ENCODE measurements around the gene PPT1.

DNA sequence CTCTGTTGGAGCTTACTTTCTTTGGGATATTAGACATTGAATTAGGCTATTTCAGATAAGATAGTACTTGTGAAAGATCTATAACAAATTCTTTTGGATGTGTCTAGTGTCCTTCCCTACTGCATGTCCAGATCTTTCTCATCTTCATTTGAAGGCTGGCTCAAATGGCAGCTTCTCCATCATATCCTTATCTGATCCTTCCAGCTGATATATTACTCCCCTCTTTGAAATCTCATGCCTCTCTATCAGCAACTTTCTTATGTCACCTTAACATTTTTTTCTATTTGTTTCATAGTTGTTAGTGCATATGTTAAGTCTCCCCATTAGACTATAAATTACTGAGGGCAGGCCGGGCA is 39.0 kb downstream of the PPT1 start:
- TF ChIP-seq POLR2A (IDR thresholded peaks at IDR 0.05; ENCODE audit: low read depth, low read length) (no peak), POLR2AphosphoS5 (IDR thresholded peaks at IDR 0.05; ENCODE audit: low read depth, low read length) (no peak), PAX5 (IDR thresholded peaks at IDR 0.05; ENCODE audit: insufficient read depth, low read length, severe bottlenecking) (no peak), TAF1 (IDR thresholded peaks at IDR 0.05; ENCODE audit: low read depth, low read length) (no peak), SPI1 (IDR thresholded peaks at IDR 0.05; ENCODE audit: low read depth, low read length) (no peak), POU2F2 (IDR thresholded peaks at IDR 0.05; ENCODE audit: low read depth, low read length) (no peak)

Measured in GM12891 (cell line).